ENCODE measurements around the gene NAV2. TPM values are rescaled to one million over a fixed set of nuclear protein-coding genes. Genes with fewer than 3 reads are reported as not detected.

NAV2 gene
- total RNA-seq, 1 donor from 2014 or later, result 9.6 TPM

DNA sequence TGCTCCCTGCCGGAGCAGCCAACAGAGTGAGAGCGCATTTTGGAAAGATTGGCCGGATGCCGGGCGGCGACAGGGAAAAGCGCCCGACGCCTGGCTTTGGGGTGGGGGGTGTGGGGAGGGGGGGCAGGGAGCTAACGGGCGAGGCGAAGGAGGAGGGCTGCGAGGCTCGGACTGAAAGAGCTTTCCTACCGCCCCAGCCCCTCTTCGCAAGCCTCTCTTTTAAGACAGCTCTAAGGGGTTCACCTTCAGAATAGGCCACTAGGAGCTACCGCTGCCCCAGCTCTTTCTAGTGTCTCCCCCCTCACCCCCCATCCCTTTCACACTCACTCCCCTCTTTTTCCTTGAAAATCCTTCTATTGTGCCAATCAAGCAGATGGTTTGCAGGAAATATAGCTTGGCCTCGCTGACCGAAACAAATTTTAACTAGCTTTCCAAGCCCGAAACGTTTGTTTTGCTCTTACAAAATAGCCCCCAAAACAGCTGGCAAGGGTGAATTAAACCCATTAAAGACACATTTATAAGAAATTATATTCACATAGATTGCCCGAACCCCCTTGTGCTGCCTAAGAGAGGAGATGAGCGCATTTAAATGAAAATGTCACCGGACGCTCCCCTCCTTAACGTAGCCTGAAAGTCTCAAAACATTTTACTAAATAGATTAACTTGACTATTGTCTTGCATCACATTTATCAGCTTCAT, 451.3 kb downstream of the NAV2 start:
- TF ChIP-seq, protein P1, sequence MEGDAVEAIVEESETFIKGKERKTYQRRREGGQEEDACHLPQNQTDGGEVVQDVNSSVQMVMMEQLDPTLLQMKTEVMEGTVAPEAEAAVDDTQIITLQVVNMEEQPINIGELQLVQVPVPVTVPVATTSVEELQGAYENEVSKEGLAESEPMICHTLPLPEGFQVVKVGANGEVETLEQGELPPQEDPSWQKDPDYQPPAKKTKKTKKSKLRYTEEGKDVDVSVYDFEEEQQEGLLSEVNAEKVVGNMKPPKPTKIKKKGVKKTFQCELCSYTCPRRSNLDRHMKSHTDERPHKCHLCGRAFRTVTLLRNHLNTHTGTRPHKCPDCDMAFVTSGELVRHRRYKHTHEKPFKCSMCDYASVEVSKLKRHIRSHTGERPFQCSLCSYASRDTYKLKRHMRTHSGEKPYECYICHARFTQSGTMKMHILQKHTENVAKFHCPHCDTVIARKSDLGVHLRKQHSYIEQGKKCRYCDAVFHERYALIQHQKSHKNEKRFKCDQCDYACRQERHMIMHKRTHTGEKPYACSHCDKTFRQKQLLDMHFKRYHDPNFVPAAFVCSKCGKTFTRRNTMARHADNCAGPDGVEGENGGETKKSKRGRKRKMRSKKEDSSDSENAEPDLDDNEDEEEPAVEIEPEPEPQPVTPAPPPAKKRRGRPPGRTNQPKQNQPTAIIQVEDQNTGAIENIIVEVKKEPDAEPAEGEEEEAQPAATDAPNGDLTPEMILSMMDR (IDR thresholded peaks at IDR 0.05), result no peak
- no peak for TF ChIP-seq EZH2 (IDR thresholded peaks at IDR 0.05)
- TF ChIP-seq EZH2phosphoT487 (IDR thresholded peaks at IDR 0.05), result no peak
- peaks cover 30% of the 10 kb centered on the region for H4K20me1 ChIP-seq (ENCODE audit: low read depth)
- H3F3A ChIP-seq (ENCODE audit: low read depth), result peaks cover 73% of the 10 kb centered on the region

More for the DNA sequence above, 451.3 kb downstream of the NAV2 start:
- peak; percentile 78 for DNase-seq (ENCODE audit: low spot score)
- Mint-ChIP-seq H3K9me3 (peaks cover 8% of the 10 kb centered on the region), H3K27me3 (ENCODE audit: insufficient read depth, low read depth) (peaks cover 73% of the 10 kb centered on the region), H3K4me3 (peak overlapping the region; percentile 85), H3K27ac (peak overlapping the region; percentile 25), H3K4me1 (peaks cover 68% of the 10 kb centered on the region), H3K36me3 (peaks cover 6% of the 10 kb centered on the region)
- Histone ChIP-seq H3K27ac (no peak overlapping the region), H3K27me3 (peaks cover 80% of the 10 kb centered on the region), H3K36me3 (peaks cover 2% of the 10 kb centered on the region), H3K9me3 (ENCODE audit: low read depth) (peaks cover 2% of the 10 kb centered on the region), H3K4me1 (peaks cover 76% of the 10 kb centered on the region), H2AFZ (replicated peaks) (no peak overlapping the region), H3K9ac (no peak overlapping the region), H3K4me3 (peak overlapping the region; percentile 65), H3K79me2 (ENCODE audit: low read depth) (peaks cover 4% of the 10 kb centered on the region), H3K4me2 (peak overlapping the region; percentile 96)

Small RNAs within 50 kb of the gene (microRNA-seq; reads per million reads assigned to microRNA genes)
- gene MIR4694, result not detected

Small RNAs within 50 kb of the gene (small RNA-seq; reads per million reads assigned to genes)
- gene MIR4694, result not detected

All from neural progenitor cell (in vitro differentiated cells).